HG03097 (cell line): Measurements from ENCODE around the gene OR10Z1.

Source experiments
- ATAC-seq: cut with Tn5 transposase; IDR thresholded peaks from one replicate; pipeline ENCODE4 v1.9.1; 2021; ENCODE audit not compliant: unreplicated experiment, low FRiP score

Gene OR10Z1, protein sequence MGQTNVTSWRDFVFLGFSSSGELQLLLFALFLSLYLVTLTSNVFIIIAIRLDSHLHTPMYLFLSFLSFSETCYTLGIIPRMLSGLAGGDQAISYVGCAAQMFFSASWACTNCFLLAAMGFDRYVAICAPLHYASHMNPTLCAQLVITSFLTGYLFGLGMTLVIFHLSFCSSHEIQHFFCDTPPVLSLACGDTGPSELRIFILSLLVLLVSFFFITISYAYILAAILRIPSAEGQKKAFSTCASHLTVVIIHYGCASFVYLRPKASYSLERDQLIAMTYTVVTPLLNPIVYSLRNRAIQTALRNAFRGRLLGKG

DNA sequence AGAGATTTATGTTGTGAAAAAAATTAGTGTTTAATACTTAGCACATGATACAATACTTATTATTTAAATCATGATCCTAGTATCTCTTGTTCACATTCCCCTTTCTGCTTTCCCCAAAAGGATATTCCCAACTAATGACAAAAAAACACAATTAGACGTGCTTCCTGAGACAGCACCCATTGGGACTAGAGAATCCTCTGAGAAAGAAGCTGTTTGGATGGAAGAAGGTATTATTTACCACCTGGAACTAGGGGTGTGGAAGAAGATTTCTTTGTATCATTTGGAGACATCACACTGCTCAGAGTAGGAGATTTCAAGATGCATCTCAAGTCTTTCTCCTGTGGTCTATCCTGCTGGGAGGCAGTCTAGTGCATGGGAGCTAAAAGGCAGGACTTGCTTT lies at the start of gene OR10Z1:
Gene OR10Z1, plus strand, starts transcription at position 301 of the 400 bp plus-strand sequence. CDS start 1,171 bp downstream, outside the sequence.
- no peak for ATAC-seq

DNA sequence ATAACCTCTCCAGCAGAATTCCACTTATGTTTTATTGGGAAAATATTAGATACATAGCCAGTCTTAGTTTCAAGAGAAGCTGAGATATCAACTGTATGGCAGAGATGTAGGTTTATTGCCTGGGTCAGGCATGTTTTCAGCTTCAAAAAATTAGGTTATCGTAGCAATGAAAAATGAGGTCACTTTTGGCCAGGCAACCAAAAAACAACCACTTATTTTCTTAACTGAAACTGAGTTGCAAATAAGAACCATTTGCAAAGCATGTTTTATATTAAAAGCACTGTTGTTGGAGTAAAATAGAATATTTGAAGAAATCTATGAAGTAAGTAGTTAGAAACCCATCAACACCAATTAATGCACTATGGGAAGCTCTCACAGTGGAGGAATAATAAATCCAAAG lies 45.4 kb upstream of the OR10Z1 start:
- ATAC-seq = no peak

DNA sequence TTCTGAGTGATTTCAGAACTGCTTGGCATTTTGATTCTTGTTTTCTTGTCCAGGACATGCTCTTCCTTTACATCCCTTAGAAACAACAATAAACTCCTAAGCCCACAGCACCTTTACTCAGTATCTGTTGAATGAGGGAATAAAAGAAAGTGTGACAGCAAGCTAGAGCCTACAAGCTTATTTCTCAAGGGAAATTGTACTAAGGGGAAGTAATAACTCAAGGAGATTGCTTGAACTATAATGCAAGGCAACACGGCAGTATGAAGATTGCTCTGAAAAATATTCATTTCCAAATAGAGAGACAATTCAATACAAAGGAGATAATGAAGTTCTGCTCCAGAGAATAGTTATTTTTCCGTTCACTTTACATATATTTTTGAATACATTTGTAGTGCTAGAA lies 41.2 kb upstream of the OR10Z1 start:
- no peak for ATAC-seq

DNA sequence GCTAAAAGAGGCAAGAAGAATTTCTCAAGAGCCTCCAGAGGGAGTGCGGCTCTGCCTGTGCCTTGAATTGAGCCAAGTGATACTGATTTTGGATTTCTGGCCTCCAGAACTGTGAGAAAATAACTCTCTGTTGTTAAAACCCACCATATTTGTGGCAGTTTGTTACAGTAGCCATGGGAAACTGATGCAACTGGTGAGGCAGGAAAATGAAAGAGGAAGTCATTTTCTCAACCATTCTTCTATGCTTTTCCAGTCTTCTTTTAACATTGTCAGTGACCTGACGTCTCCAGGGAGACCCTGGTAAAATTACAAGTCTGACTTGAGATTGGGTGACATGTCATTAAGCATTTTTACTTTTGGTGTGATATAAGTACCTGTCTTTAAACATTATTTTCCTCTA lies 40.5 kb upstream of the OR10Z1 start:
- no peak for ATAC-seq

DNA sequence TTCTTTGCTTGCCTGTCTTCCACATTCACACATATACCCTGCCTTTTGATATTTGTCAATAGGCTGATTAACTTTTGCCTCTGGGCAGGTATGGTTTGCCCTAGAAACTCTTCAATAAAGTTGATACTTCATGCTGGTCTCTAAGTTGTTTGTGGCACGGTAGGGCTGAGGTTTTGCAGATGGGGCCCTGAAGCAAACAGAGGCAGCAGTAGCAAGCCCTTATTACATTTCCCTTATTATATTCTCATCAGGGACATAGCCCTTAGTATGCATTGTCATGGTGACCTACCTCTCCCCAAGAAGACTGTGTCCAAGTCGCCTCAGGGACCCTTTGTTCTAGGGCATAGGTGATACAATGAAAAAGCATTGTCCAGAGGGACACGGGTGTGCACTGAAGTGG lies 34.6 kb upstream of the OR10Z1 start, which contains the start of gene OR6P1:
Gene OR6P1, minus strand, starts transcription at position 101 of the 400 bp plus-strand sequence. CDS start 6,976 bp downstream, outside the sequence.
- ATAC-seq = no peak

DNA sequence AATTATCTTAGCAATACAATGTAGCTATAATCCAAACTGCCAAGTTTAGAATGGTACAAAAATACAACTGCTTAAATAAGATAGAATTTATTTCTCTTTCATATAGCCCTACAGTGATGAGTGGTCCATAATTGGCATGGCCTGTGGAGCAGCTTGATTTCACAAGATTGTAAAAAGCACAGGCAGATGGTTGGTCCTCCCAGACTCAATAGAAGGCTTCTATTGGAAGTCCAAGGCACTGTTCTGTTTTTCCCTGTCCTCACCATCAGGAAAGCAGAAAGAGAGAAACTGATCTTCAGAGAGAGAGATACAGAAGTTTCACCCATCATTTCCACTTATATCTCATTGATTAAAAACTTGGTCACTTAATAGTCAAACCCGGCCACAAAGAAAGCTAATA lies 32.8 kb upstream of the OR10Z1 start:
- no peak for ATAC-seq

DNA sequence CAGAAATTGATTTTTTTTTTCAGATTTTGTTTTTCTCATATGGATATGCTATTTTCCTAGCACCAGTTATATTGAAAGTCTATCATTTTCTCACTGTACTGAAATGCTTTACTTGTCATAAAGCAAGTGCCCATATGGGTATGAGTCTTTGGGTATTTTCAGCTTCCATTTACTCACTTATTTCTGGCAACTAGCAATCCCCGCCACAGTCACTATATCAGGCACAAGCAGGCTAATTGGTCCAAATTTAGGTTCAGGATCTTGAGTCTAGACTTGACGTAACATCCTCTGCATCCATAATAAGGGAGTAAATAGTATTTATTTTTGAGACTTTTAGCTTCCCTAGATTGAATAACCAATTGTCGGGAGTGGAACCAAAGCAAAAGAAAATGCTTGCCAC lies 27.5 kb upstream of the OR10Z1 start:
- no peak for ATAC-seq

DNA sequence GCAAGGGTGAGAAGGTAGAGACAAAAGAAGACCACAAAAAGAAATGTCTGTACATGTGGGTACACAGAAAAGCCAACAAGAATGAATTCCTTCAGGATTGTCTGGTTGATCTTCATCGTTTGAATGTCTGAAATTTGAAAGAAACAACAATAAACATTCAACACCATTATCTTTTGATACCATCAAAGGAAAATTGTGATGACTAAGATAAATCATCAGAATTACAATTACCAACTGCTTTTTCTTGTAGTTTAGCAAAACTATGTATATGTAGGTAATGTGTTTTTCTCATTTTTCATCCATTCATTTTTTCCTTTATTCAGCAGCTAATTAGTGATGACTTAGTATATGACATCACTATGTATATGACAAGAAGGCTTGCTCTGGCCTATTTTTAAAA lies 25.3 kb upstream of the OR10Z1 start, which contains the start of gene OR10X1:
Gene OR10X1, minus strand, starts transcription at position 167 of the 400 bp plus-strand sequence. Its CDS starts 0 bp downstream, at position 167.
- no peak for ATAC-seq

DNA sequence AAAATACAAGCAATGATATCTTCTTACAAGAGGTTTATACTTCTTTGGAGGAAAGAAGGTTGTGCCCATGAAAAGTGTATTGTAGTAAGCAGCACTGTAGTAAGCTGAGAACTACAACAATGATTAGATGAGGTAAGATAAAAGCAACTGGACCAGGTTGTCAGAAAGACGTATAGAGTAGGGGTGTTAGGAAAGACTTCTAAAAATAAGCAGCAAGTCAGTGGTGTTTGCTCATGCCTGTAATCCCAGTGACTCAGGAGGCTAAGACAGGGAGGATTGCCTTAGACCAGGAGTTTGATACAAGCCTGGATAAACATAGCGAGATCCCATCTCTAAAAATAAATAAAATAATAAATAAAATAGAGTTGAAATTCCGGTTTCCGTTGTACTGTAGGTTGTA lies 21.1 kb upstream of the OR10Z1 start:
- no peak for ATAC-seq

DNA sequence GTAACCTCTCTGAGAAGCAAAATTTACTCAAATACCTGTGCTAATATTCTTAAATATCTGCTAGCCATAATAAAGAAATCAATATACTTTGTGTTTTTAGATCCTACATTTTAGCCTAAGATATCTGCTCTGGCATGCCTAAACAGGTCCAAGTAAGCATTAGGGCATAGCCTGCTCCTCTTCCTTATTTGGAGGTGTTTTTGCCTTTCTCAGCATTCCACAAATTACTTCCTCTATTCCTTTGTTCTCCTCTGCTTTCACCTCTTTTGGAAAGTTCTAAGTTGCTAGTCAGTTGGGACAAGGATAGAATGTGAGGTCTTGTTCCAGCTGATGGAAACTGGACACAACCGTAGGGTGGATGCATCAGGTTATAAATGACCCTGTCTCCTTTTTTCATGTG lies 18.1 kb upstream of the OR10Z1 start:
- no peak for ATAC-seq

DNA sequence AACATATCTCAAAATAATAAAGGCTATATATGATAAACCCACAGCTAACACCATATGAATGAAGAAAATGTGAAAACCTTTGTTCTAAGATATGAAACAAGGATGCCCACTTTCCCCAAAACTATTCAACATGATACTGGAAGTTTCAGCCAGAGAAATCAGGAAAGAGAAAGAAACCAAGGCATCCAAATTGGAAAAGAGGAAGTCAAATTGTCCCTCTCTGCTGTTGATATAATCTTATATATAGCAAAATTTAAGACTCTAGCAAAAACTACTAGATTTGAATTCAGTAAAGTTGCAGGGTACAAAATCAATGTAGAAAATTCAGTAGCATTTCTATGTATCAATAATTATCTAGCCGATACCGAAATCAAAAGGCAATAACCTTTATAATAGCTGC lies 4.3 kb upstream of the OR10Z1 start:
- no peak for ATAC-seq

DNA sequence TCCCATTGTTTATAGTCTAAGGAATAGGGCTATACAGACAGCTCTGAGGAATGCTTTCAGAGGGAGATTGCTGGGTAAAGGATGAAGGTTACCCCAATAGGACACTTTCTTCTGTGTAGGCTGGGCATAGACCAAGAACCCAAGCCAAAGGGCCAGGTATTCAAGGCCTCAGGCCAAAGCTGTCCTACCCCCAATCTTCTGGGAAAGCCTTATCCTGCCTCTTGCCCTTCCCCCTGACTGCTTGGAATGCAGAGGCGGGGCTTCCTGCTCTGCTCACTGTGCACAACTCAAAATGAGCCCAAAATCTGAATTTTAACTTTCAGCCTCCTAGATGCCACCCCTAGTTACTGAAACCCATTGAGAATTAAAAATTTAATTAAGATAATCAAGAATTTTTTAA lies 2.2 kb downstream of the OR10Z1 start:
- no peak for ATAC-seq

DNA sequence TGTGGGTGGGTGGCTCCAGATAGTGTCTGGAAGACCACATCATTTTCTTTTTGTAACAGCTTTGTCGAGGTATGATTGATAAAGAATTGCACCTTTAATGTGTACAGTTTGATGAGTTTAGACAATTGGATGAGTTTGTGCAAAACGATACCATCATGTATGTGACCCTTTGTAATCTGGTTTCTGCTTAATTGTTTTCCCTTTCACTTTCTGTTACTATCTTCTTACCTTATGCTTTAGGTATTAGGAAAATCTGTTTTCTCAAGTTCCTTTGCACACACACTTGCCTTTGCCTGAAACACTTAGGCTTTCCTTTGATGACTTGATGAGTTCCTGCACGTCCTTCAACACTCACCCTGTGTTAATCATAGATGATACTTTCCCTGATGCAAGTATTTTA lies 6.8 kb downstream of the OR10Z1 start:
- no peak for ATAC-seq

DNA sequence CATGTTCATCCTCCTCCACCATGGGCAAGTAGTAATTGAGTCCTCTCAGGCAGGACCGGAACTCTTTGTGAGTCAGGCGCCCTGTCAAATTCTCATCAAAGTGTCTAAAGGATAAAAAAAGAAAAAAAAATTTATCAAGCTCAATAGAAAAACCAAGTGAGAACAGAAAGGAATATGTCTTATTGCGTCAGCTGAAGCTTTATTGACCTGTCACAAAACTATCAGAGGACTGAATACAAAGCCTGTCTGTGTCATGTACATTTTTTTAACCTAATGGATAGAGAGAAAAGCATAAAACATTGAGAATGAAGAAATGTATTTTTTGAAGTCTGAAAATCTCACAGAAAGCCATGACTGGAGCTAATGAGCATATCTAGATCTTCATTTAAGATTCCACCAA lies 8.7 kb downstream of the OR10Z1 start:
- ATAC-seq = no peak

DNA sequence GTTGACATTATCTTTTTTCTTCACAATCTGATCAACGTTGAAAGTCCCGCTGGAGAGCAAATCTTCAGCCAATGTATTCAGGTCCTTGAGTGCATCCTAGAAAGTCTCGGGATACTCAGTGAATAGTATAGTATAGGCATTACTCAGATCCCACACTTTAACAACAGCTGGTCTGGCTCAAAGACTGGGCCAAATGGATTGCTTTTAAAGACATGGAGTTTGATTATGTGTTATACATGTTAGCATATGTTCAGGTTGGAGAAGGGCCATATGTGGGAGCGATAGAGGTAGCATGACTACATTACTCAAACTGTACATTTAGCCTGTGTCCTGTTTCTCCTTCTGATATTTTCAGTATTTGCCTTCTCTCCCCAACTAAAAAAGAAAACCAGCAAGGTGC lies 33.1 kb downstream of the OR10Z1 start:
- no peak for ATAC-seq

DNA sequence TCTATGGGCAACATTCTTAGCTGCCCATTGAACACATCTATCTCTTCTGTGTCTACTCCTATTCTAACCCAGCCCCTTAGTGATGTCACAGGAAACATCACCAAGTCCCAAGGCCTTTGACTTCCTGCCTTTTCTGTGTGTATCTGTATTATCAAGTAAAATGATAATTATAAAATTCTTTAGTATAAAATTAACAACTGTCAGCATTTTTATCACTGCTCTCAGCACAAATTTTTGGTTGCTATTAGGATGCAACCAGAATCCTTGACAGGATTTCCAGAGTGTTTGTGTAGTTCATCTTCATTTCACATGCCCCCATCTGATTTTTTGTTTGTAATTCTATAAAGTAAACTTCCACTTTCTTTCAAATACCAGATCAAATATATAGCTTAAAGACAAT lies 33.8 kb downstream of the OR10Z1 start:
- ATAC-seq = no peak

DNA sequence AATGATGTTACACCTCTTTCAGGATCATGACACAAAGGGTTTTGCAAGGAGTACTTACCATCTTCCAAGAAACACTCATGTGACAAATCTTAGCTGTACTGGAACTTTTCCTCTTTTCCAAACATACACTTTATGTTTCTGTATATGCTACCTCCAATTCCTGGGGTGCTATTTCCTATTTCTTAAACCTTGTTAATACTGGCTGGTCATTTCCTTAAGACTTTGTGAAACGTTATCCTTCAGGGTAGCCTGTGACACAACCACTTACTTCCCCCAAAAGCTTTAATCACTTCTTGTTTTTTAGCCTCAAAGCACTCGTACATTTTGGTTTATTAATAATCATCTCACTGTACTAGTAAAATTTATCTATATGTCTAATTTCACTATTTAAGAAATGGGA lies 39.4 kb downstream of the OR10Z1 start:
- ATAC-seq = no peak

DNA sequence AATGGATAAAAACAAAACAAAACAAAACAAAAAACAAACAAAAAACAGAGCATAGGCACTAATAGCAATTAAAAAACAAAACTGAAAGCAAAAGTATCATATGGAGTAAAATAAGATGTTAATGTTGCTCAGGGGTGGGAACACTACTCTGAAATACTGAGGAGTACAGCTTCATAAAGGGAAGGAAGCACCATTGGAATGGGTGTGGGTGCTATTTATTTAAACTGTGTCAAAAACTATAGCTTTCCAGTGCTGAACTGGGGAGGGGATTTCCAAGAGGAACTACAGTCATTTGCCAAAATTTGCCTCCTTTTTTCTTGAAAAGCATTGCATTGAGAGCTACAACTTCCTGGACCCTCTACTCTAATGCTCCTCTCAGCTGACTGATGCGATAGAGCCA lies 41.4 kb downstream of the OR10Z1 start:
- no peak for ATAC-seq

DNA sequence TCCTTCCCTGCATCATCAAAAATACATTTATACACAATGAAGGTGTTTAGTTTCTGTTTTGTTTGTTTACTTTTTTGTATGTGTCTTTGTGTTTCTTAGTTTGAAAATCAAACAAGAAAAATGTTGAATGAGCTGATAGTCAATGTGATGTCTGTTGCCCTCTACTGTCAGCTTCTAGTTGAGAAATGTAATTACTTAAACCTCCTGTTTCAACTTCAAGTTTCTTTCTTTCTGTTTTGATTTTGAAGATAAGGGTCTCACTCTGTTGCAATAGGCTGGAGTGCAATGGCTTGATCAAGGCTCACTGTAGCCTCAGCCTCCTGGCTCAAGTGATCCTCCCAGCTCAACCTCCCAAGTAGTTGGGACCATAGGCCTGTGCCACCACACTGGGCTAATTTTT lies 44.0 kb downstream of the OR10Z1 start:
- ATAC-seq = no peak

DNA sequence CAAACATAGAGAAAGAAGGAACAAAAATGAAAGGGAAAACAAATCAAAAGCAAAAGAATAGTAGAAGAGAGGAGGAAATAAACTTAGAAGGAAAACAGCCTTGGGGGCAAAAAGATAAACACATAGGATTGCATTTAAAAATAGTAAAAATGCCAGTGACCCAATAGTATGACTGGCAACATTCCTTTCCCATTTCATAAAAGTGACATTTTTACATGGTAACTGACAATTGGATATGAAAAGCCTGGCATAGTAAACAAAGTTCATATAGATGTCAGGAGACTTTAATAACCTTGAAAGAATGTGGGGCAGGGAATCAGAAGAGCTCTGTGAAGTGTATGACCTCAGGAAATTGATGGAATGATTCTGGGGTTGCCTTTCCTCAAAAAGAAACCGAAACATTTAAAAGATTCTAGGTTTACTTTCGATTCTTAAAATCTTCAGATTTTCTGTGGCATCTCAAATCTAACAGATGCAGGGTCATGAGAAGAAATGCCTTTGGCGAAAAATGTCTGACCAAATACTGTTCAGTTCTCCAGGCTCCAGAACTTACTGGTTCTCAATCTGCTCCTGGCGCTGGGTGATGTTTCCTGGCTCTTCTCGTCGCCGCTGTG lies 47.8 kb downstream of the OR10Z1 start:
- no peak for ATAC-seq

DNA sequence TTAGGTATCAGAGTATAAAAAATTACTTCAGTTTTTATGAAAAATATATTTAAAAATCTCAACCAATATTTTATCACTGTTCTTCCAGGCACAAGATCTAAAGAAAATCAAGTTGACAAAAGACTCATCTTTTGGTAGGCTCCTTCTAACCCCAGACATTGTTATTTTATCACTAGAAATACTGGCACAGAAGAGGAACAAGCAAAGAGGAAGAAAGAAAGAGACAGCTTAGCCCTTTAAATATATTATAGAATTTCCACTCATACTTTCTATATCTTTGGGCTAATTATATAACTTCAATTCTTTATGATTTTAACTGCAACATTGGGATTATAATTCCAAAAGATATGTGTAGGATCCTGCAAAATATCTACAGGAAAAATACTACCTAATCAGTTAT lies 49.0 kb downstream of the OR10Z1 start:
- ATAC-seq = no peak

DNA sequence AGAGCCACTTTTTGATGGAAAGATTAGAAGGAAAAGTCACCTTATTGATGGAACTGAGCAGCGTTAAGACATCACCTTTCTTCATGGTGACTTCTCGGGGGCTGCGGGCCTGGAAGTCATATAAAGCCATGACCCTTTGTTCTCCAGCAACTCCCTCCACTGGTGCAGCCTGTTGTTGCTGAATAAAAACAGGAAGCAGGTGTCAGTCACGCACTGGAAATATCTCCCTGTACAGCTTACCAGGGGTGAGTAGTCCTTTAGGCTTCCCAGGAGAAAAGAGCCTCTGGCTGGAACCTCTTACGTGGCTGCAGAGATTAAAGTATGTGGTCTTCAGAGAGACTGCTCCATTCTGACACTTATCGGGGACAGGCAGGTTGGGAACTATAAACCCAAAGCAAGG lies 49.5 kb downstream of the OR10Z1 start:
- ATAC-seq = no peak
